C4-2B (cell line): ENCODE measurements around the gene SRPK2.

Source experiments
- CTCF ChIP-seq: fragments of 450-650 bp; conservative IDR thresholded peaks from 2 replicates; pipeline ENCODE4 v1.5.1; 2017; ENCODE audit warnings: mild to moderate bottlenecking
- ZFX ChIP-seq: fragments of 450-650 bp; IDR thresholded peaks from 2 replicates; pipeline ENCODE4 v1.6.1; 2017

DNA sequence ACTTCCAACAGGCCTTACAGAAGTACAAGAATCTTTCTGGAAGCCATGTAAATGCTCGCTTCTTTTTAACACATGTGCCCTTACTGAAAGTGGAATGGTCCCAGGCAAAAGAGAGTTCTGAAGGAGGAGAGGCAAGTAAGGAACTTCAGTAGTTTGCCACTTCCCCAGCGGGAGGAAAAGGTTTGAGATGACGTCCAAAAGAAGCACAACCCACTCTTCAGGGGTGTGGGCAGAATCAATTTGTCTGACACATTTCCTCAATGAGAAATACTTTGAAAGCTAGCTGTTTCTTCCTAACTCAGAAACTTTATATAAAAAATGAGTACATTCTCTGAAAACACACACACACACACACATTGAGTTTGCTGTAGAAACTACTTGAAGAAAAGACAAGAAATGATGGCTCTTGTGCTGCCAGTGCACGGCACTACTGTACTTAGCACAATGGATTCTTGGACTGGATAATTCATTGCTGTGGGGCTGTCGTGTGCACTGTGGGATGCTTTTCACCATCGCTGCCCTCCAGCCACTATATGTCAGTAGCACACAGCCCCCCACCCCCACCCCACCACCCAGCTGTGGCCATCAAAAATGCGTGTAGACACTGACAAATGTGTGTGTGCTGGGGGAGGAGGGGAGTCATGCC is 183.0 kb downstream of the SRPK2 start:
- no peak for TF ChIP-seq CTCF
- TF ChIP-seq ZFX = no peak
